Trophoblast cell (in vitro differentiated cells and primary cell): Measurements from ENCODE around the gene PRR35.
A peak's percentile ranks its signal among the peaks of the same experiment; 100 is the strongest.

Experiments used
- DNase-seq, 2 donors: peaks; one replicate each; pipeline ENCODE4 v3.0.0-alpha.2; 2016
- H2AFZ ChIP-seq: 2 replicates; pipeline ENCODE4 v1.6.1; 2013; ENCODE audit warnings: low read length, moderate library complexity, mild to moderate bottlenecking; ENCODE audit not compliant: insufficient read depth, poor library complexity
- H2AK5ac ChIP-seq: 2 replicates; pipeline ENCODE4 v1.6.1; 2013; ENCODE audit warnings: mild to moderate bottlenecking, low read length
- H2BK120ac ChIP-seq: 2 replicates; pipeline ENCODE4 v1.6.1; 2013; ENCODE audit warnings: low read length, mild to moderate bottlenecking, moderate library complexity; ENCODE audit not compliant: insufficient read depth, poor library complexity
- H2BK12ac ChIP-seq: 2 replicates; pipeline ENCODE4 v1.6.1; 2013; ENCODE audit warnings: mild to moderate bottlenecking, low read length, moderate library complexity
- H2BK5ac ChIP-seq: 2 replicates; pipeline ENCODE4 v1.6.1; 2013; ENCODE audit warnings: low read length, low read depth, moderate library complexity, mild to moderate bottlenecking; ENCODE audit not compliant: poor library complexity
- H3K14ac ChIP-seq: 2 replicates; pipeline ENCODE4 v1.6.1; 2013; ENCODE audit warnings: mild to moderate bottlenecking, low read length
- H3K18ac ChIP-seq: 2 replicates; pipeline ENCODE4 v1.6.1; 2013; ENCODE audit warnings: mild to moderate bottlenecking, low read length
- H3K23ac ChIP-seq: 2 replicates; pipeline ENCODE4 v1.6.1; 2013; ENCODE audit warnings: low read length
- H3K27ac ChIP-seq: 2 replicates; pipeline ENCODE4 v1.5.1; 2013; ENCODE audit warnings: low read depth, mild to moderate bottlenecking, inconsistent platforms, low read length, moderate library complexity
- H3K27me3 ChIP-seq: 2 replicates; pipeline ENCODE4 v1.6.1; 2013; ENCODE audit warnings: inconsistent platforms, mild to moderate bottlenecking, low read length, moderate library complexity; ENCODE audit not compliant: insufficient read depth
- H3K36me3 ChIP-seq, 2 experiments: 1 replicate in 1 of 2; 2 replicates in 1 of 2; pipeline ENCODE4 v1.6.1; 2013; ENCODE audit warnings: low read length in 2 of 2, mild to moderate bottlenecking in 2 of 2, moderate library complexity in 1 of 2; ENCODE audit not compliant: insufficient read depth in 2 of 2, control insufficient read depth in 1 of 2
- H3K4ac ChIP-seq: 2 replicates; pipeline ENCODE4 v1.6.1; 2013; ENCODE audit warnings: low read depth, mild to moderate bottlenecking, low read length, moderate library complexity
- H3K4me1 ChIP-seq, 2 experiments: 1 replicate in 1 of 2; 2 replicates in 1 of 2; pipeline ENCODE4 v1.6.1; 2013; ENCODE audit warnings: low read length in 2 of 2, mild to moderate bottlenecking in 2 of 2, moderate library complexity in 1 of 2; ENCODE audit not compliant: insufficient read depth in 2 of 2, control insufficient read depth in 1 of 2
- H3K4me2 ChIP-seq: 2 replicates; pipeline ENCODE4 v1.6.1; 2013; ENCODE audit warnings: inconsistent platforms, mild to moderate bottlenecking, low read length, moderate library complexity
- H3K4me3 ChIP-seq: 2 replicates; pipeline ENCODE4 v1.5.1; 2013; ENCODE audit warnings: mild to moderate bottlenecking, low read depth, low read length, inconsistent platforms
- H3K79me1 ChIP-seq: one replicate; pipeline ENCODE4 v1.6.1; 2013; ENCODE audit warnings: low read length
- H3K79me2 ChIP-seq: 2 replicates; pipeline ENCODE4 v1.6.1; 2013; ENCODE audit warnings: low read length, mild to moderate bottlenecking; ENCODE audit not compliant: control insufficient read depth, insufficient read depth, poor library complexity
- H3K9ac ChIP-seq: 2 replicates; pipeline ENCODE4 v1.6.1; 2013; ENCODE audit warnings: mild to moderate bottlenecking, low read length
- H3K9me3 ChIP-seq: 2 replicates; pipeline ENCODE4 v1.6.1; 2013; ENCODE audit warnings: low read depth, mild to moderate bottlenecking, control low read depth, inconsistent platforms, low read length; ENCODE audit not compliant: insufficient read depth
- H4K12ac ChIP-seq: 2 replicates; pipeline ENCODE4 v1.6.1; 2013; ENCODE audit warnings: low read depth, mild to moderate bottlenecking, low read length, moderate library complexity
- H4K8ac ChIP-seq: 2 replicates; pipeline ENCODE4 v1.6.1; 2013; ENCODE audit warnings: low read depth, mild to moderate bottlenecking, low read length, moderate library complexity
- H4K91ac ChIP-seq: one replicate; pipeline ENCODE4 v1.6.1; 2013; ENCODE audit warnings: low read depth, mild to moderate bottlenecking, low read length, moderate library complexity
- whole genome bisulfite sequencing: extraction: QIAGEN DNeasy Blood & Tissue Kit; methylation state at CpG from one replicate; pipeline ENCODE4 v1.1.7; 2013; ENCODE audit warnings: missing lambda C conversion rate; ENCODE audit not compliant: insufficient read length, insufficient coverage; ENCODE audit errors: extremely low coverage; 5-methylcytosine and 5-hydroxymethylcytosine counted together

The PRR35 gene

DNA sequence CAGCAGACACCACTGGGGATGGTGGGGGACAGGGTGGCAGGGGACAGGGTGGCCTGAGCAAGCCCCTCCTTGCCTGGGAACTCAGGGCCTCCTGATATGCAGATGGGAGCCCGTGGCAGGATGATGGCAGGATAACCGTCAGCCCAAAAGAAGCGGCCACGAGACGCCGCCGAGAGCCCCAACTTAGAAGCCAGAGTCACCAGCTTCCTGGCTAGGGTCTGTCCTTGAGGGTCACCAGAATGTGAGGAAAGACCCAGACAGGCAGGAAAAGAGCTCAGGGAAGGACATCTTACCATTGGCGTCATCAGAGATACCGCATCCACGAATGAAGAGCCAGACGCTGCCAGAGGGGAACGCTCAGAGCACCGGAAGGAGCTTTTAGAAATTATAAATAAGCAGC is 49.1 kb downstream of the PRR35 start:
- Histone ChIP-seq H2BK12ac (no peak overlapping the region), H2AK5ac (no peak overlapping the region)
- no peak for DNase-seq

DNA sequence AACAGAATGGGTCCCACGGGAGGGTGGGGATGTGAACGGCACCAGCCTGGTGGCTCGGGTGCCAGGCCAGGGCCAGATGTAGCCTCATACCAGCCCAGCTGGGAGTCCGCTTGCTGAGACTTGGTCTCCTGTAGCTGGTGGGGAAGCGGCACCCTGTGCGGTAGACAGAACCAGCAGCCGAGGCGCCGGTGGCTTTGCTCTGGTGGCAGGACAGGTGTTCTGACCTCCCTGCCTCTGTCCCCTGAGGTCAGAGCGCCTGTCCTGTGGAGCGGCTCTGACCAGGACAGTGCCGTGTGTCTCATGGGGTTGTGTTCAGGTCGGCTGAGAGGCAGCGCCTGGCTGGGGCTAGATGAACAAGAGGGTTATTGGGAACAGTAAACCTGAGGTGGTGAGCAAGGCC is 49.8 kb downstream of the PRR35 start:
- Histone ChIP-seq H3K4ac (no peak overlapping the region), H3K27ac (no peak overlapping the region), H4K8ac (no peak overlapping the region), H3K79me2 (no peaks in the 10 kb centered on the region), H2BK120ac (no peak overlapping the region), H3K23ac (no peak overlapping the region), H3K9me3 (peaks cover 11% of the 10 kb centered on the region), H3K27me3 (no peaks in the 10 kb centered on the region), H3K36me3 (peaks cover 4 to 5% of the 10 kb centered on the region in 2 experiments), H2BK5ac (no peak overlapping the region), H3K18ac (no peak overlapping the region), H3K79me1 (no peaks in the 10 kb centered on the region), H2AK5ac (no peak overlapping the region), H2BK12ac (no peak overlapping the region), H3K4me1 (no peaks in the 10 kb centered on the region), H3K4me3 (no peak overlapping the region), H4K91ac (no peak overlapping the region), H4K12ac (no peak overlapping the region), H3K9ac (no peak overlapping the region), H2AFZ (no peak overlapping the region), H3K14ac (no peak overlapping the region), H3K4me2 (no peak overlapping the region)
- no peak for DNase-seq
- WGBS, result no CpG with 5 or more reads among the region's 14 CpGs

More for the DNA sequence above, 49.1 kb downstream of the PRR35 start:
- Histone ChIP-seq H2BK120ac (no peak overlapping the region), H4K91ac (no peak overlapping the region), H4K12ac (no peak overlapping the region), H3K9ac (no peak overlapping the region), H4K8ac (no peak overlapping the region), H2AFZ (no peak overlapping the region), H3K79me1 (no peaks in the 10 kb centered on the region), H3K4ac (no peak overlapping the region), H3K23ac (no peak overlapping the region), H3K4me1 (no peaks in the 10 kb centered on the region), H3K18ac (no peak overlapping the region), H3K36me3 (peaks cover 3 to 4% of the 10 kb centered on the region in 2 experiments), H3K4me2 (no peak overlapping the region), H2BK5ac (no peak overlapping the region), H3K14ac (no peak overlapping the region), H3K79me2 (no peaks in the 10 kb centered on the region), H3K27me3 (no peaks in the 10 kb centered on the region), H3K9me3 (peaks cover 11% of the 10 kb centered on the region), H3K4me3 (no peak overlapping the region), H3K27ac (no peak overlapping the region)
- no CpG with 5 or more reads among the region's 13 CpGs for WGBS

DNA sequence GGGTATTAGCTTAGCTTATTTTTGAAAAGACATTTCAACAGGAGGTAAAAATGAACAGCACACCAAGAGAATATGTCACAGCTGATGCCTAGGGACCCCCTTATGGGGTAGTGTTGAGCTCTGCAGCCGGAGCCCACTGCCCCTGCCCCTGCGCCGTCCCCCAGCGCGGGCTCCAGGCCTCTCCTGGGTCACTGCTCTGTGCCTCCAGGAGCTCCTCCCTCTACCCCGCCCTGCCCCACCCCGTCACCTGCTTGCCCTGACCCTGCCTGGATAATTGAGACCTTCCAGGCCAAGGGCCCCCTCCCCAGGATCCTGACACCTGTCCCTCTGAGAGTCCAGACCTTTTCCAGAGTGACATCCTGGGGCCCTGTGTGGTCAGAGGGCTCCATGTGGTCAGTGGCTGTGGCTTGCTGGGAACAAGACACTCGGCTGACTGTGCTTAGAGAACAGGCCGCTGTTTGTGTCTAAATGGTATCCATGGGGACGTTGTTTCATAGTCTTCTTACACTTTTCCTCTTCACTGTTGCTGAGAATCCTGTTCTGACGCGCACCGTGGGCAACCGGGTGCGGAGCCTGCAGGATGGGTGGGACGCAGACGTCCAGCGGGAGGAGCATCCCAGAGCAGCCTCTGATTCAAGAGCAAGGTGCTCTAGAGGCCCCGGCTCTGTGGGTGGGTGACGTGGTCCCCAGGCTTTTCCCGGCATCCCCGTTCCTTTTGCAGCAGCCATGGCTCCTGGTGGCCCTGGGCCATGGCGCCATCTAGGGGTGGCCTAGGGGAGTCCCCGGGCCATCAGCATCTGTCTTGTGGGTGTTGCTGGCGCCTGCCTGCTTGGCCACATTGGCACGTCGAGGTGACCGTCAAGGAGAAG is 50.6 kb downstream of the PRR35 start:
- no CpG with 5 or more reads among the region's 28 CpGs for WGBS
- H3K9ac ChIP-seq, result no peak overlapping the region
- no peak overlapping the region for H3K18ac ChIP-seq

DNA sequence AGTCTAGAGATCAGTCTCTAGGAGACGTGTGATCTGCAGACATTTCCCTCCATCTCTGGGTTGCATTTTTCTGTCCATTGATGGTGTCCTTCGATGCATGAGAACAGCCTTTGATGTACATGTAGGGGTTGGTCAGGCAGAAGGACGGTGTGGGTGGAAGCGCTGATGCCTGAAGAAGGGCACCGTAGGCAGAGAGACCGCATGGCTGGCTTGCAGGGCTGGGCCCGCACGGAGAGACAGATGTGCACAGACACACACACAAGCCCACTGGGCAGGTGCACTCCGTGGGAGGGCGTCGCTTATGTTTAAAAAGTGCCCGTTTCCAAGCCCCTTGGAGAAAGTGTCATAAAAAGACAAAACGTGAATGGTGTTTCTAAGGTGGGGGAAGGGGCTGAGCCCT is 54.9 kb downstream of the PRR35 start:
- Histone ChIP-seq H4K8ac (no peak overlapping the region), H3K14ac (no peak overlapping the region), H3K18ac (no peak overlapping the region), H3K9me3 (peaks cover 5% of the 10 kb centered on the region), H2BK5ac (no peak overlapping the region), H2AFZ (no peak overlapping the region), H3K4ac (no peak overlapping the region), H3K4me3 (no peak overlapping the region), H4K12ac (no peak overlapping the region), H3K23ac (no peak overlapping the region), H3K36me3 (peaks cover 11 to 13% of the 10 kb centered on the region in 2 experiments), H4K91ac (no peak overlapping the region), H2BK12ac (no peak overlapping the region), H3K4me2 (no peak overlapping the region), H3K27me3 (no peaks in the 10 kb centered on the region), H3K4me1 (no peaks in the 10 kb centered on the region), H3K9ac (no peak overlapping the region), H3K79me2 (no peaks in the 10 kb centered on the region), H3K27ac (no peak overlapping the region), H2BK120ac (no peak overlapping the region), H2AK5ac (no peak overlapping the region), H3K79me1 (no peaks in the 10 kb centered on the region)
- DNase-seq, result no peak
- no CpG with 5 or more reads among the region's 13 CpGs for WGBS

More for the DNA sequence above, 50.6 kb downstream of the PRR35 start:
- H3K4me3 ChIP-seq, result no peak overlapping the region
- H4K91ac ChIP-seq, result no peak overlapping the region
- H3K9me3 ChIP-seq, result peaks cover 9% of the 10 kb centered on the region
- no peak overlapping the region for H3K27ac ChIP-seq
- DNase-seq, result peak; percentile 78 to 79
- H3K4me2 ChIP-seq, result no peak overlapping the region
- no peaks in the 10 kb centered on the region for H3K27me3 ChIP-seq
- no peak overlapping the region for H4K8ac ChIP-seq
- no peak overlapping the region for H2BK5ac ChIP-seq
- H4K12ac ChIP-seq, result no peak overlapping the region
- H2AFZ ChIP-seq, result no peak overlapping the region
- no peak overlapping the region for H2BK120ac ChIP-seq
- no peaks in the 10 kb centered on the region for H3K4me1 ChIP-seq
- H2BK12ac ChIP-seq, result no peak overlapping the region
- no peaks in the 10 kb centered on the region for H3K79me2 ChIP-seq
- no peak overlapping the region for H3K23ac ChIP-seq
- H3K36me3 ChIP-seq, result peaks cover 5 to 6% of the 10 kb centered on the region in 2 experiments
- H2AK5ac ChIP-seq, result no peak overlapping the region
- no peaks in the 10 kb centered on the region for H3K79me1 ChIP-seq
- no peak overlapping the region for H3K4ac ChIP-seq
- H3K14ac ChIP-seq, result no peak overlapping the region
